A673 (cell line): ENCODE data around the gene RCVRN. TPM values are rescaled to one million over a fixed set of nuclear protein-coding genes. Genes with fewer than 3 reads are reported as not detected.

Experiments used
- BruUV-seq: library from RNA; stranded (reverse); fragments of 400-500 nt; replicated peaks from 2 replicates; lab custom pipeline; 2021; lab: Mats Ljungman, UMichigan
- CTCF ChIA-PET: fragments of 300-600 bp; sonication (Branson Sonifier 250); formaldehyde crosslinking; loops from one replicate; lab custom pipeline; 2022; ENCODE audit warnings: antibody characterized with exemption; lab: Charles Lee
- POLR2A ChIA-PET: fragments of 300-600 bp; sonication (Branson Sonifier 250); formaldehyde crosslinking; loops from one replicate; lab custom pipeline; 2022; ENCODE audit warnings: antibody characterized with exemption; ENCODE audit not compliant: low non-redundant PET; lab: Charles Lee
- DNase-seq: peaks from one replicate; pipeline ENCODE4 v3.0.0-alpha.2; 2015; ENCODE audit warnings: low spot score
- H3K27ac ChIP-seq: fragments of 200-600 bp; sonication (generic); 2 replicates; pipeline ENCODE4 v1.5.1; 2016; ENCODE audit warnings: mixed run types, low read depth, mild to moderate bottlenecking, mixed read lengths, antibody characterized with exemption, low read length; ENCODE audit not compliant: poor library complexity, severe bottlenecking
- H3K27me3 ChIP-seq: fragments of 200-600 bp; sonication (generic); replicated peaks from 2 replicates; pipeline ENCODE4 v1.6.1; 2017; ENCODE audit warnings: mixed run types, low read depth, mild to moderate bottlenecking, mixed read lengths, antibody characterized with exemption, low read length; ENCODE audit not compliant: insufficient read depth, poor library complexity
- H3K36me3 ChIP-seq: fragments of 200-600 bp; sonication (generic); 2 replicates; pipeline ENCODE4 v1.6.1; 2016; ENCODE audit warnings: mixed run types, mild to moderate bottlenecking, mixed read lengths, antibody characterized with exemption, low read length; ENCODE audit not compliant: insufficient read depth, poor library complexity, severe bottlenecking
- H3K4me1 ChIP-seq: fragments of 200-600 bp; sonication (generic); 2 replicates; pipeline ENCODE4 v1.6.1; 2017; ENCODE audit warnings: mixed run types, mild to moderate bottlenecking, mixed read lengths, antibody characterized with exemption, low read length; ENCODE audit not compliant: insufficient read depth, poor library complexity, severe bottlenecking
- H3K4me3 ChIP-seq: fragments of 200-600 bp; sonication (generic); 2 replicates; pipeline ENCODE4 v1.5.1; 2016; ENCODE audit warnings: low read depth, mixed run types, mild to moderate bottlenecking, mixed read lengths, low read length; ENCODE audit not compliant: poor library complexity, severe bottlenecking
- H3K9me3 ChIP-seq: fragments of 200-600 bp; sonication (generic); 2 replicates; pipeline ENCODE4 v1.6.1; 2016; ENCODE audit warnings: mixed run types, low read depth, mild to moderate bottlenecking, mixed read lengths, antibody characterized with exemption, low read length; ENCODE audit not compliant: poor library complexity, severe bottlenecking
- CTCF ChIP-seq: fragments of 300-800, 200-600 bp; sonication (generic); conservative IDR thresholded peaks from 2 replicates; pipeline ENCODE4 v1.5.1; 2017; ENCODE audit warnings: low read depth, mild to moderate bottlenecking, antibody characterized with exemption, low read length, moderate library complexity, mixed read lengths
- EZH2 ChIP-seq: fragments of 200-600 bp; sonication (generic); IDR thresholded peaks from 2 replicates; pipeline ENCODE4 v1.6.1; 2017; ENCODE audit warnings: borderline replicate concordance, low read depth, mild to moderate bottlenecking, mixed read lengths, antibody characterized with exemption, low read length; ENCODE audit not compliant: poor library complexity, severe bottlenecking
- intact Hi-C: fragments of 100-400 bp; cut with micrococcal nuclease; formaldehyde crosslinking; loops from one replicate; pipeline ENCODE4 v1.10.0; 2022; ENCODE audit not compliant: unreplicated experiment
- total RNA-seq: library from RNA; stranded (reverse); gene quantifications from 2 replicates; pipeline ENCODE4 v1.2.3, GENCODE V29; 2021

Gene RCVRN
- total RNA-seq, 1 experiment from 2014 or later = not detected

GRCh38 chr17:9907883-9908648 is 3.0 kb upstream of the RCVRN start:
- POLR2A ChIA-PET = no interaction called here
- no peaks in the 10 kb centered on the region for H3K4me1 ChIP-seq
- H3K9me3 ChIP-seq = no peaks in the 10 kb centered on the region
- H3K27ac ChIP-seq = no peak overlapping the region
- no peak for DNase-seq
- intact Hi-C loops = no loop called here
- TF ChIP-seq CTCF (no peak), EZH2 (no peak)
- H3K4me3 ChIP-seq = no peak overlapping the region
- peaks cover 22% of the 10 kb centered on the region for H3K27me3 ChIP-seq
- BruUV-seq = no TSS peak
- CTCF ChIA-PET = no interaction called here
- H3K36me3 ChIP-seq = no peaks in the 10 kb centered on the region

GRCh38 chr17:9907131-9907530 is 2.1 kb upstream of the RCVRN start:
- Histone ChIP-seq H3K27me3 (peaks cover 28% of the 10 kb centered on the region), H3K4me3 (no peak overlapping the region), H3K36me3 (no peaks in the 10 kb centered on the region), H3K4me1 (no peaks in the 10 kb centered on the region), H3K9me3 (no peaks in the 10 kb centered on the region), H3K27ac (no peak overlapping the region)
- no TSS peak for BruUV-seq
- CTCF ChIA-PET = interaction anchor here (0.6 kb wide), 1 partner anchor 162 kb away, joined by 8 read pairs; no protein-coding TSS in a partner anchor
- intact Hi-C loops = no loop called here
- POLR2A ChIA-PET = no interaction called here
- DNase-seq = no peak
- TF ChIP-seq EZH2 = no peak
- TF ChIP-seq CTCF = no peak

GRCh38 chr17:9906616-9907015 is 1.5 kb upstream of the RCVRN start:
- TF ChIP-seq CTCF (no peak), EZH2 (no peak)
- H3K4me1 ChIP-seq = no peaks in the 10 kb centered on the region
- ChIA-PET CTCF (interaction anchor here (0.6 kb wide), 1 partner anchor 161 kb away, joined by 8 read pairs; no protein-coding TSS in a partner anchor), POLR2A (no interaction called here)
- no peaks in the 10 kb centered on the region for H3K36me3 ChIP-seq
- no peak overlapping the region for H3K4me3 ChIP-seq
- no peaks in the 10 kb centered on the region for H3K9me3 ChIP-seq
- H3K27me3 ChIP-seq = peaks cover 34% of the 10 kb centered on the region
- DNase-seq = no peak
- no peak overlapping the region for H3K27ac ChIP-seq
- intact Hi-C loops = no loop called here
- BruUV-seq = no TSS peak
